ENCODE measurements around the gene ARL6.

Gene ARL6

GRCh38 chr3:97764407-97765238 is at the start of gene ARL6:
ARL6 (plus strand) TSS chr3:97764758; CDS start chr3:97768108, 3,350 bp downstream.
- DNase-seq: peak; percentile 81
- no peaks in the 10 kb centered on the region for H3K9me3 Mint-ChIP-seq
- H3K4me3 Mint-ChIP-seq: peak within 1 kb of the TSS; percentile 96
- H3K27ac Mint-ChIP-seq: peak within 1 kb of the TSS; percentile 90
- H3K27me3 Mint-ChIP-seq: no peaks in the 10 kb centered on the region
- peaks cover 33% of the 10 kb centered on the region for H3K4me1 Mint-ChIP-seq
- H3K36me3 Mint-ChIP-seq: peaks cover 4% of the 10 kb centered on the region
- CTCF ChIA-PET: interaction anchor here (0.6 to 1.4 kb wide), 4 partner anchors 9 to 258 kb away, joined by 3 to 4 read pairs (median 3); no protein-coding TSS in a partner anchor

- no peak overlapping the region for H3K27ac Mint-ChIP-seq
- H3K9me3 Mint-ChIP-seq: no peaks in the 10 kb centered on the region
- CTCF ChIA-PET: interaction anchor here (0.6 to 2.0 kb wide), 11 partner anchors 12 to 857 kb away, joined by 3 to 5 read pairs (median 4); no protein-coding TSS in a partner anchor
- H3K4me3 Mint-ChIP-seq: no peak overlapping the region
- H3K4me1 Mint-ChIP-seq: no peaks in the 10 kb centered on the region
- peak; percentile 73 for DNase-seq
- H3K36me3 Mint-ChIP-seq: no peaks in the 10 kb centered on the region
- peaks cover 4% of the 10 kb centered on the region for H3K27me3 Mint-ChIP-seq
These were observed 45.3 kb upstream of the ARL6 start for GRCh38 chr3:97719156-97719821.

GRCh38 chr3:97720417-97720816 is 44.1 kb upstream of the ARL6 start:
- peaks cover 4% of the 10 kb centered on the region for H3K27me3 Mint-ChIP-seq
- H3K4me1 Mint-ChIP-seq: no peaks in the 10 kb centered on the region
- CTCF ChIA-PET: interaction anchor here (0.9 to 2.0 kb wide), 4 partner anchors 12 to 35 kb away, joined by 3 to 4 read pairs (median 4); no protein-coding TSS in a partner anchor
- H3K4me3 Mint-ChIP-seq: no peak overlapping the region
- no peaks in the 10 kb centered on the region for H3K36me3 Mint-ChIP-seq
- no peaks in the 10 kb centered on the region for H3K9me3 Mint-ChIP-seq
- DNase-seq: no peak
- no peak overlapping the region for H3K27ac Mint-ChIP-seq

- Mint-ChIP-seq H3K27ac (no peak overlapping the region), H3K27me3 (peaks cover 4% of the 10 kb centered on the region), H3K9me3 (no peaks in the 10 kb centered on the region), H3K36me3 (no peaks in the 10 kb centered on the region), H3K4me1 (no peaks in the 10 kb centered on the region), H3K4me3 (no peak overlapping the region)
- CTCF ChIA-PET: no interaction called here
- DNase-seq: no peak
These were observed 43.1 kb upstream of the ARL6 start for GRCh38 chr3:97721446-97721845.

GRCh38 chr3:97736928-97737327 is 27.6 kb upstream of the ARL6 start:
- Mint-ChIP-seq H3K36me3 (no peaks in the 10 kb centered on the region), H3K27ac (no peak overlapping the region), H3K4me1 (no peaks in the 10 kb centered on the region), H3K9me3 (no peaks in the 10 kb centered on the region), H3K4me3 (no peak overlapping the region), H3K27me3 (peaks cover 11% of the 10 kb centered on the region)
- CTCF ChIA-PET: no interaction called here
- no peak for DNase-seq

- no peak for DNase-seq
- H3K27ac Mint-ChIP-seq: no peak overlapping the region
- H3K9me3 Mint-ChIP-seq: no peaks in the 10 kb centered on the region
- no peak overlapping the region for H3K4me3 Mint-ChIP-seq
- H3K36me3 Mint-ChIP-seq: no peaks in the 10 kb centered on the region
- no peaks in the 10 kb centered on the region for H3K4me1 Mint-ChIP-seq
- CTCF ChIA-PET: interaction anchor here (1.4 kb wide), 1 partner anchor 20 kb away, joined by 4 read pairs; no protein-coding TSS in a partner anchor
- peaks cover 9% of the 10 kb centered on the region for H3K27me3 Mint-ChIP-seq
These were observed 25.8 kb upstream of the ARL6 start for GRCh38 chr3:97738761-97739160.

- no peaks in the 10 kb centered on the region for H3K9me3 Mint-ChIP-seq
- no peaks in the 10 kb centered on the region for H3K4me1 Mint-ChIP-seq
- H3K27me3 Mint-ChIP-seq: peaks cover 10% of the 10 kb centered on the region
- no peak overlapping the region for H3K27ac Mint-ChIP-seq
- DNase-seq: no peak
- no peak overlapping the region for H3K4me3 Mint-ChIP-seq
- no peaks in the 10 kb centered on the region for H3K36me3 Mint-ChIP-seq
- CTCF ChIA-PET: no interaction called here
These were observed 22.5 kb upstream of the ARL6 start for GRCh38 chr3:97742036-97742435.

GRCh38 chr3:97744289-97744688 is 20.3 kb upstream of the ARL6 start:
- CTCF ChIA-PET: no interaction called here

GRCh38 chr3:97763586-97764406 is 762 bp upstream of the ARL6 start:
- H3K27ac Mint-ChIP-seq: peak overlapping the region; percentile 90
- no peaks in the 10 kb centered on the region for H3K27me3 Mint-ChIP-seq
- H3K4me1 Mint-ChIP-seq: peaks cover 33% of the 10 kb centered on the region
- H3K36me3 Mint-ChIP-seq: no peaks in the 10 kb centered on the region
- no peaks in the 10 kb centered on the region for H3K9me3 Mint-ChIP-seq
- DNase-seq: no peak
- CTCF ChIA-PET: interaction anchor here (0.8 to 1.4 kb wide), 3 partner anchors 8 to 259 kb away, joined by 3 to 4 read pairs (median 3); no protein-coding TSS in a partner anchor
- H3K4me3 Mint-ChIP-seq: peak overlapping the region; percentile 96

More at GRCh38 chr3:97744289-97744688, 20.3 kb upstream of the ARL6 start:
- Mint-ChIP-seq H3K4me1 (no peaks in the 10 kb centered on the region), H3K9me3 (no peaks in the 10 kb centered on the region), H3K4me3 (no peak overlapping the region), H3K36me3 (no peaks in the 10 kb centered on the region), H3K27me3 (peaks cover 8% of the 10 kb centered on the region), H3K27ac (no peak overlapping the region)
- no peak for DNase-seq

- Mint-ChIP-seq H3K36me3 (peaks cover 9% of the 10 kb centered on the region), H3K9me3 (no peaks in the 10 kb centered on the region), H3K27me3 (no peaks in the 10 kb centered on the region), H3K4me3 (peak overlapping the region; percentile 96), H3K4me1 (peaks cover 33% of the 10 kb centered on the region), H3K27ac (no peak overlapping the region)
- DNase-seq: no peak
- CTCF ChIA-PET: no interaction called here
These were observed 778 bp downstream of the ARL6 start for GRCh38 chr3:97765336-97765735.

- Mint-ChIP-seq H3K27me3 (no peaks in the 10 kb centered on the region), H3K27ac (no peak overlapping the region), H3K36me3 (peaks cover 18% of the 10 kb centered on the region), H3K4me3 (no peak overlapping the region), H3K9me3 (no peaks in the 10 kb centered on the region), H3K4me1 (no peaks in the 10 kb centered on the region)
- CTCF ChIA-PET: no interaction called here
- no peak for DNase-seq
These were observed 8.4 kb downstream of the ARL6 start for GRCh38 chr3:97772926-97773325.

GRCh38 chr3:97778152-97778551 is 13.6 kb downstream of the ARL6 start:
- no peak overlapping the region for H3K27ac Mint-ChIP-seq
- no peaks in the 10 kb centered on the region for H3K4me1 Mint-ChIP-seq
- CTCF ChIA-PET: interaction anchor here (0.7 kb wide), 1 partner anchor 246 kb away, joined by 3 read pairs; no protein-coding TSS in a partner anchor
- H3K27me3 Mint-ChIP-seq: no peaks in the 10 kb centered on the region
- H3K36me3 Mint-ChIP-seq: peaks cover 3% of the 10 kb centered on the region
- H3K9me3 Mint-ChIP-seq: no peaks in the 10 kb centered on the region
- DNase-seq: no peak
- no peak overlapping the region for H3K4me3 Mint-ChIP-seq

GRCh38 chr3:97793420-97794019 is 29.0 kb downstream of the ARL6 start:
- Mint-ChIP-seq H3K4me1 (no peaks in the 10 kb centered on the region), H3K27ac (no peak overlapping the region), H3K4me3 (no peak overlapping the region), H3K27me3 (no peaks in the 10 kb centered on the region), H3K9me3 (no peaks in the 10 kb centered on the region), H3K36me3 (no peaks in the 10 kb centered on the region)
- no peak for DNase-seq
- CTCF ChIA-PET: interaction anchor here (0.6 to 4.5 kb wide), 9 partner anchors 11 to 511 kb away, joined by 3 to 84 read pairs (median 4); partner anchors contain the start of gene CRYBG3

Measured in activated naive CD4-positive, alpha-beta T cell treated with anti-CD3 and anti-CD28 coated beads, Interleukin-2, amount 10 ng/mL, durations not matched to agents 7 days and 5 days (primary cell).